OCI-M1 (cell line): ENCODE data around the gene BHLHE40.
A peak's percentile ranks its signal among the peaks of the same experiment; 100 is the strongest.

Source experiments
- DNase-seq: peaks from one replicate; lab custom pipeline; 2025; lab: John Stamatoyannopoulos, UW

Gene BHLHE40

GRCh38 chr3:4983739-4984510 lies 4.7 kb downstream of the BHLHE40 start:
- DNase-seq: no peak

- no peak for DNase-seq
Measured at GRCh38 chr3:4984511-4984864, 5.3 kb downstream of the BHLHE40 start.

GRCh38 chr3:4985330-4986174 lies 6.3 kb downstream of the BHLHE40 start:
- DNase-seq: no peak

DNA sequence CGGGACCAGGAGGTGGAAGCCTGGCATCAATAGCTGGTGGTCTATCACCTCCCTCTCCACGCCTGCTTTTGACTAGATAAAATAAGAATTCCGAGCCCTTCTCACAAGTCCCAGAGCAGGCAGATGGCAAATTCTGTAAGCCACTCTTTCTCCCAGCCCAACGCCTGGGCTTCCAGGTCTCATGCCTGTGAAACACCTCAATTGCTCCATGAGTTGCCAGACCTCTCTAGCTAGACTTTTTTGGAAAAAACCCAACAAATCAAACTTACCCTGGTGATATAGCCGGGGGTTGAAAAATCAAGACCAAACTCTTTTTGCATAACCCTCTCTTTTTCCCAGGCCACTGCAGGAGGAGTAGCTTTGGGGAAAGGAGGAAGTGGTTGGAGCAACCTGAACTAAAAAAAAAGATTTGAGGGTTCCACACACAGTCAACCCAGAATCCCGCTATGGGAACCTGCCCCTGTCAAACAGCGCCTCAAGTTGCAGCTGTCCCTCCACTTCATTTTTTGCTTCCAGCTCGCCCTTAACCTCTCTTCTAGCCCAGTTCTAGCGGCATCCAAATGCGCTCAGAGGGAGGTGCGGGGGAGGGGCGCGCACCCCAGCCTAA lies 7.0 kb downstream of the BHLHE40 start:
- DNase-seq: peak; percentile 91

DNA sequence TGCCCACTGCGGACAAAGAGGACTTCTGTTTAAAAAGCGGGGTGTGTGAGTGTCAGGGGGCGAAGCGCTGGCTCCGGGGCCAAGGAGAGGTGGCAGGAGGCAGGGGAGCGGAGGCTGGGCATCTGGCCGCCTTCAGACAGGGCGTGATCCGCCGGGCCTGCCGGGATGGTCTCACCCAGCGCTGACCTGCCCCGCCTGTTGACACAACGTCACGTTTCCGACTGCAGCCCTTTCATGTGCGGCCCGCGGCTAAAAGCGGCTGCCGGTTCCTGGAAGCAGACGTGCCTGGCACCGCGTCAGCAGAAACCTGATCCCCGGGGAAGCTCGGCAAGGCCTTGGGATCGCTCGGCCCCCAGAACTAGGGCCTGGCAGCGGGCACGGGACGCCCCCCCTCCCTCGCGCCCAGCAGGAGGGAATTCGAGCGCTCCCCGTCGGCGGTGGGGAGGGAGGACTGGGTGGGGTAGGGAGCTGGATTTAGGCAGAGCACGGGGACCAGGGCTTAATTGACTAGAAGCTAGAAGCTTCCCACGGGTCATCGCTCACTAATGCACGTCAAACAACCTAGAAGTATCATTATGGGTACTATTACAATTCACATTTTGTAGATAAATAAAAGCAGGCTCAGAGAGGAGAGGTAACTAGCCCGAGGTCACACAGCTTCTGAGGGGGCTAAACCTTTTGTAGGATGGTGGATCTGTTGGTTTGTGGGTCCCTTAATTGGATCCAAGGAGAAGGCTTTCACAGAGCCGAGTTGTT lies 7.7 kb downstream of the BHLHE40 start:
- DNase-seq: peak; percentile 97

DNA sequence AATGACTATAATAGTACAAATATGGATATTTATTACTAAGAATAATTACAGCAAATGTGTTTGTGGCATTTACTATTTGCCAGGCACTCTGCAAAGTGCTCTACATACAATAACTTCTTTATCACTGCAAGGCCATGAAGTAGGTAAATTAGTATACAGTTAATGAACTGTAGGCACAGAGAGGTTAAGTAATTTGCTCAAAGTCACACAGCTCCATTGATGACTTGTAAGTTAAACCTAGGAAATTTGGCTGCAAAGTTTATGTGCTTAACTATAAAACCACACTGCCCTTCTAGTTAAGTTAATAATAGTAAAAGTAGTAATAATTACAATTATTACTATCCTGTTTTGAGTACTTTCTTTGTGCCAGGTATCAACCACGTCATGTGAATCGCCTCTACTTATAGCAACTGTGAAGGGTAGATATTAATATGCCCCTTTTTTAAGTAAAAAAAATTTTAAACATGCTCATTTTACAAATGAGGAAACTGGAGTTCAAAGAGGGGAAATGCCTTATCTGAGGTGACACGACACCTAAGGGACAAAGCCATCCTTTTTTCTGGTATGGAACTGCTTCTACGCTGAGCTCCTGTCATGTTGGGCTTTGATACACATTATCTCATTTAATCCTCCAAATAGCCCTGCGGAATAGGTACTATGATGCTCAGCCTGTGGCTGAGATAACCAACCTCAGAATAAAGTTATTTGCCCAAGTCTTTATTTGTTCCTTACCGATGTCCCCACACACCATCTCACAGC lies 8.5 kb downstream of the BHLHE40 start:
- peak; percentile 75 for DNase-seq

DNA sequence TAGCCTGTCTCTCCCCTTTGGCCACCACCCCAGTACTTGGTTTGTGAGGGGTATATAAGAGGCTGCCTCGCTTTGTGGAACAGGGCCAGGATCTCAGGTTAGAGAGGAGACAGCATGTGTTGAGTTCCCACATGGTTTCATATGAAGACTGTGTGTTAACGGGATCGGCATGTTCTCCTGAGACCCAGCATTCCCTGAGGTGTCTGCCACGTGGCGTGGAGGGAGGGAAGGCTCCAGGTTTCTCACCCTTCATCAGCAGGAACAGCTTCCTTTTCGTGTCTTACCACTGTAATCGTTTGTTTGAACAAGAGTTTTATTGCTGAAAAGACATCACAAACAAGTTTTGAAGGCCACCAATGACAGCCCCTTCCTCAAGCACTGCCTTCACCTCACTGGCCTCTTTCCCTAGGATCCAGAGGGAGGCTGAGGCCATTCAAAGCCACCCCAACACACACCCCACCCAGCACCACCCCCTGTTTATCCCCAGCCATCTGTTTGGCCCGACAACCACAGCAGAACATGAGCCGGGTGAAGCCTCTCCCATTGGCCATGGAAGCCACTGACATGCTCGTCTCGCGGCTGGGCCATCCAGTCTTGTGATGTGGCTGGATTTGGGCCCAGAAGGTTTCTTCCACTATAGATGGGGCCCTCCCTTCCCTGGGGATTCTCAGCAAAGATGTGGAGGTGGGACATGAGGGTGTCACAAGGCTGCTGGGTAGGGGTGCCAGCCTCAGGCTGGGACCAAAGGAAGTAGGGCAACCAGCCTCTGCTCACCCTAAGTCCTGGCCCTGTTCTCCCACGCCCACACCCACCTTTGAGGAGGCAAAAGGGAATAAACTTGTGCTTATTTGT lies 10.0 kb downstream of the BHLHE40 start:
- DNase-seq: peak; percentile 76

DNA sequence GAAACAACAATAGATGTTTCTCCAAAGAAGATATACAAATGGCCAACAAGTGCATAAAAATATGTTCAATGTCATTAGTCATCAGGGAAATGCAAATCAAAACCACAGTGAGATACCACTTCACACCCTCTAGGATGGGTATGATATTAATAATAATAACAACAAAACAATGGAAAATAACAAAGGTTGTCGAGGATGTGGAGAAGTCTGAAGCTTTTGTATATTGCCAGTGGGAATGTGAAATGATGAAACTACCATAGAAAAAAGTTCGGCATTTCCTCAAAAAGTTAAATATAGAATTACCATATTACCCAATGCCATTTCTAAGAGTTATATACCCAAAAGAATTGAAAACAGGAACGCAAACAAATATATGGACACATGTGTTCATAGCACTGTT lies 10.8 kb downstream of the BHLHE40 start:
- no peak for DNase-seq

- no peak for DNase-seq
Measured at GRCh38 chr3:4992118-4992517, 12.9 kb downstream of the BHLHE40 start.

DNA sequence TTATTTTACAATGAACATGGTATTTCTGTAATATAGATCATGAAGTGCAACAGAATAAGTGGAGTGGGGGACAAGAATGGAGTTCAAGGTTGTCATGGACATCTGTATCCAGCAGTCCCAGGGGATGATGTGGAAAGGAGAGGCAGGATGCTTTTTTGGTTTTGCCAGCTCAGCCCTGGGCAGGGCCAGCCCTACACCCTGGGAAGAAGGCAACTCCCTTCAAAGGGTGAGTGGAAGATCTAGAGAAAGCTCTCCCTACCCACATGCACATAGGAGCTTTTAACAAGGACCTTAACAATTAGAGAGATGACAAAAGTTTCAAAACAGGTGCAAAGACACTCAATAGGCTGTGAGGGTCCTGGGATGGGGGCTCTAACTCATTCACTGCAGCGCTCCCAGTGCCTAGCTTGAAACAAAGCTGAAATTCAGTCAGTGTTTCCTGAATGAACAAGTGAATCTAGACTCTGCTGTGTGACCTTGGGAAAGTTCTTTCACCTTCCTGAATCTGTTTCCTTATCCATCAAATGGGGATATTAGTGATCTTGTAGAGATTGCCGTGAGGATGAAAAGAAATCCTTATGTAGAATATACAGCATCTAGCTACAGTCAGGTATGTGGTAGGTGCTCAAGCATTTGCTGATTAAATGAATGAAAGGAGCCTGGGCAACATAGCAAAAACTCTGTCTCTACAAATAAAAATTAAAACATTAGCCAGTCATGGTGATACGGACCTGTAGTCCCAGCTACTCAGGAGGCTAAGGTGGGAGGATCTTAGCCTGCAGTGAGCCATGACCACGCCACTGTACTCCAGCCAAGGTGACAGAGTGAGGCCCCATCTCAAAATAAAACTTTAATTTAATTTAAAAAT lies 14.3 kb downstream of the BHLHE40 start:
- DNase-seq: no peak

DNA sequence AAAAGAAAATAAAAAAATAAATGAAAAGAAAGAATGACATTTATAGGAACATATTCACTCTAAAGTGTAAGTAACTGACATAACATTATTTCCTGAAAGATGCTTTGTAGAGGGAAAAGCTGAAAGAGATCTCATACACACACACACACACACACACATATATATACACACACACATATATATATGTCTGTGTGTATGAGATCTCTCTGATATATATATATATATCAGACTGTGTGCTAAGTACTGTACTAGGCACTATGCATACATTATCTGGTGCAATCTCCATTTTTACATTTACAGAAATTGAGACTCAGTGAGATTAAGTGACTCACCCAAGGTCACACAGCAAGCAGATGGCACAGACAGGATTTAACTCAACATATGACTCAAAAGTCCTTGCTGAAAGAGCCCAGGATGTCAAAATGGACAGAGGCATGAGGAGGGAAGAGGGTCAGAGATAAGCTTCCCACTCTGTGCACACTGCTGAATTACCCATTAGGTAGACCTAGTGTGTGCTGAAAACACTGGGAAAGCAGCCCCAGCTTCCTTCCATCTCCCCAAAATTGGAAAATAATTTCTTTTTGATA lies 15.0 kb downstream of the BHLHE40 start:
- no peak for DNase-seq

GRCh38 chr3:4994823-4995499 lies 15.7 kb downstream of the BHLHE40 start:
- DNase-seq: peak; percentile 85

DNA sequence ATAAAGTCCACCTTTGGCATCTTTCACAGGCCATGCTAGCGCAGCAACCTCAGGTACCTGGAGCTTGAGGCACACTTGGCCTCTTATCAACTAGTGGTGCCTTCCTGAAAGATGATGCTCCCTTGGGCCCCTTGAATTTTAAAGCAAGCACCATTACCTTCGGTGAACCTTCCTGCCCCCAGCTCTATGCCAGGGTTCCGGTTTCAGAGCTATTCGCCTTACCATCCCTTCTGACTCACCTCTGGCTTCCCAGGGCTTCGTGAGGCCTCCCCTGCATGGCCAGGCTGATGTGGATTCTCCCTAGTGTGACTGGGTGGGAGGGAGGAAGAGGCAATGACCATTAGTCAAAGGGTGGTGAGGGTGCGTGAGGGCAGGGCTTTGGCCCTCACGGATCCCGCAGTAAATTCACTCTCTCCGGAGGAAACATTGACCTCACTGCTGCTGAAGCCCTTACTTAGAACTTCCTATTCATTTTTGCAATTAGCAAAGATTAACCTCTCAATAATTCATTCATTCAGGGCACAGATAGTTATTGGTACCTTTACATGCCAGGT lies 16.3 kb downstream of the BHLHE40 start:
- DNase-seq: no peak

DNA sequence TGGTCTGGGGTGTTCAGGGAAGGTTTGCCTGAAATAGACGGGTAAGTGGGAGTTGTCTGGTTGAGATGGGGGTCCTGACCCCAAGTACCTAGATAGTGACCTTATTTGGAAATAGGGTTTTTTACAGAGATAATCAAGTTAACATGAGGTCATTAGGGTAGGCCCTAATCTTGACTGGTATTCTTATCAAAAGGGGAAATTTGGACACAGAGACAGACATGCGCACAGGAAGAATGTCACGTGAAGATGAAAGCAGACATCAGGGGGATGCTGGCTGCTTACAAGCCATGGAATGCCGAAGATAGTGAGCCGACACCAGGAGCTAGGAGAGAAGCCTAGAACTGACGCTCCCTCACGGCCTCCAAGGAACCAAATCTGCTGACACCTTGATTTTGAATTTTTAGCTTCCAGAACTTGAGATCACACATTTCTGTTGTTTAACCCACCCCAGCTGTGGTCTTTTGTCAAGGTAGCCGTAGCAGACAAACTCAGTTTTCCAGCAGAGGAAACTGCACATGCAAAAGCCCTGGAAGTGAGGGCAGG lies 17.1 kb downstream of the BHLHE40 start:
- peak; percentile 85 for DNase-seq

GRCh38 chr3:4996771-4997291 lies 17.6 kb downstream of the BHLHE40 start:
- no peak for DNase-seq

DNA sequence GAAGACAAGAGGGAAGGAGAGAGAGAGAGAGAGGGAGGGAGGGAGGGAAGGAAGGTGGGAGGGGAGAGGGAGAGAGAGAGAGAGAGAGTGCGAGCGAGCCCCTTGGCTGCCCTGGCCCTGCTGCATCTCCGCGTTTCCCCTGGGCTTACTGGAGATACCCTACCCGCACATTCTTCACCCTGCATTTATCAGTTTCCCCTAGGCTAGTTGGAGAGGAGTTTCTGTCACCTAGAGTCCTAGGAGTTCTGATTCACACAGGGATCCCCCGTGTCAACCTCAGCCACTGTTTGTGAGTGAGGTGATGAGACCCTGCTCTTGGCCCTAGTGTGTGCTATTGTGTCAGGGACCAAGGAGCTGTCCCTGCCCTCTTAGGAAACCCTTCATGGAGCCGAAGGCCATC lies 18.7 kb downstream of the BHLHE40 start:
- no peak for DNase-seq

- DNase-seq: no peak
Measured at GRCh38 chr3:4999531-5000184, 20.4 kb downstream of the BHLHE40 start.
